ENCODE results near the gene VIP. TPM values are rescaled to one million over a fixed set of nuclear protein-coding genes. Genes with fewer than 3 reads are reported as not detected.

Gene VIP
- total and polyA plus RNA-seq, 8 donors, result 0.87 to 30.9 (median 13.4) TPM; not detected in 1

DNA sequence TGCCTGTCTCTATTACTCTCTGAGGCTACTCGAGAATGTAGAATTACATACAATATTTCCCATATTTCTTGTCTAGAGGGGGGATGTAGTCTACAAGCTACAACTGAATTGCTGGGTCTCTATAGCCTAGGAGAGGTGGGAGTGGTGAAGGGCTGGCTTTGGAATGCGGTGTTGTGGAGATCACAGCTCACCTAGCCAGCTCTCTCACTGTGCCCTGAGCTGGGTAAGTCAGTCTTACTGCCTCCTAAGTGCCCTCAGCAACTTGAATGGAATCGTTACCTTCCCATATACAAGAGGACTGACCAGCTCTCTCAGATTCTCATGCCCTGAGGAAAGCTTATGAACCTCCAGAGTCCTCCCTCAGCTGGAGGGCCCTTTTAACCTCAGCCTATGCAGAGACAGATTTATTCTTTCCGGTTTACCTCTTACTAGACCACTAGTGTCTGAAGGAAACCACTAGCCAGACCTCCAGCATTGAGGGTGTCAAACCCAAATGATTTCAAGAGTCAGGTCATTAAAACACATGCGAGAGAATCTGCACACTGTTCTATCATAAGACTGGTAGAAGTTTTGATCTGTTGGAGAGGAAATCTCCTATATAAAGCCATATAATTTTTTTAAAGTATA is 20.6 kb downstream of the VIP start:
- H3K27me3 ChIP-seq, result no peaks in the 10 kb centered on the region

DNA sequence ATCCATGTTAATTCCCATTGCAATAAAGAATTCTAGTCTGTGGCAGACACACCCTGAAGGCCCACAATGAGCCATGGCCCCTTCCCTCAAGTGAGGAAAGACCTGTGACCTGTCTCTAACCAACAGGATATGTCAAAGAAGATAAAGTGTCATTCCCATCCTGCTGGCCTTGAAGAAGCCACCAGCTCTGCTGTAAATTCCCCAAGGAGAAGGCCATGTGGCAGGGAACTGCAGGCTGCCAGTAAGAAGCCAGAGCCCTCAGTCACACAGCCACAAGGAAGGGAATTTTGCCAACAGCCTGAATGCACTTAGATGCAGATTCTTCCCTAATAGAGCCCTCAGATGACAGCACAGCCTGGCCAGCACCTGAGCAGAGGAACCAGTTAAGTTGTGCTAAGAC is 24.8 kb downstream of the VIP start:
- no peaks in the 10 kb centered on the region for H3K27me3 ChIP-seq

More for the DNA sequence above, 20.6 kb downstream of the VIP start:
- TF ChIP-seq POLR2A (IDR thresholded peaks at IDR 0.05), result no peak
- TF ChIP-seq, protein P1, sequence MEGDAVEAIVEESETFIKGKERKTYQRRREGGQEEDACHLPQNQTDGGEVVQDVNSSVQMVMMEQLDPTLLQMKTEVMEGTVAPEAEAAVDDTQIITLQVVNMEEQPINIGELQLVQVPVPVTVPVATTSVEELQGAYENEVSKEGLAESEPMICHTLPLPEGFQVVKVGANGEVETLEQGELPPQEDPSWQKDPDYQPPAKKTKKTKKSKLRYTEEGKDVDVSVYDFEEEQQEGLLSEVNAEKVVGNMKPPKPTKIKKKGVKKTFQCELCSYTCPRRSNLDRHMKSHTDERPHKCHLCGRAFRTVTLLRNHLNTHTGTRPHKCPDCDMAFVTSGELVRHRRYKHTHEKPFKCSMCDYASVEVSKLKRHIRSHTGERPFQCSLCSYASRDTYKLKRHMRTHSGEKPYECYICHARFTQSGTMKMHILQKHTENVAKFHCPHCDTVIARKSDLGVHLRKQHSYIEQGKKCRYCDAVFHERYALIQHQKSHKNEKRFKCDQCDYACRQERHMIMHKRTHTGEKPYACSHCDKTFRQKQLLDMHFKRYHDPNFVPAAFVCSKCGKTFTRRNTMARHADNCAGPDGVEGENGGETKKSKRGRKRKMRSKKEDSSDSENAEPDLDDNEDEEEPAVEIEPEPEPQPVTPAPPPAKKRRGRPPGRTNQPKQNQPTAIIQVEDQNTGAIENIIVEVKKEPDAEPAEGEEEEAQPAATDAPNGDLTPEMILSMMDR (IDR thresholded peaks at IDR 0.05), result no peak
- no peak for TF ChIP-seq POLR2AphosphoS5 (IDR thresholded peaks at IDR 0.05)
- TF ChIP-seq EP300 (IDR thresholded peaks at IDR 0.05), result no peak
- H3K36me3 ChIP-seq, result no peaks in the 10 kb centered on the region
- H3K9me3 ChIP-seq, result no peaks in the 10 kb centered on the region
- no peak for DNase-seq
- no peak overlapping the region for H3K4me3 ChIP-seq
- intact Hi-C loops (cut with DNase I; ENCODE audit: low total_unique reads), result no loop called here
- WGBS, 5 donors, result 72 to 80% (median 76%) methylated on average over 5 of the region's 5 CpGs
- H3K4me1 ChIP-seq, result no peaks in the 10 kb centered on the region
- H3K27ac ChIP-seq, result no peak overlapping the region

DNA sequence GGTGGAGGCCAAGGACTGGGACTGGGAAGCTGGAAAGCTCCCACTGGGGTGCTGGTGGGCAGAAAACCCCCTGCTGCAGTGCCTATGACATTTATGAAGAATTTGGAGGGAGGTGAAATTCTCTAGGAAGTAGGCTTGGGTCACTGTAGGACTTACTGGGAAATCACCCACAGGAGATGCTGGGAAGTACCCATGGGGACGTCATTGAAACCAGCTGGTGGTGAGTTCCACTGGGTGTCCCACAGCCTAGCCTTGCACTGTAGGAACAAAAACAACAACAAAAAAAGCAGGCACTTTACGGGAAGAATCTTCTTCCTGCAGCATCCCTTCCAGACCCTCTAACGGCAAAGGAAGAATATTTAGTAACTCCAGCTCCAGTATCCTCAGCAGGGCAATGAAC is 26.2 kb downstream of the VIP start:
- H3K4me1 ChIP-seq, result no peaks in the 10 kb centered on the region
- H3K9me3 ChIP-seq, result no peaks in the 10 kb centered on the region
- H3K4me3 ChIP-seq, result no peak overlapping the region
- no peaks in the 10 kb centered on the region for H3K36me3 ChIP-seq
- WGBS, 5 donors, result 78 to 95% (median 84%) methylated on average over 3 of the region's 3 CpGs
- no peak for TF ChIP-seq EP300 (IDR thresholded peaks at IDR 0.05)
- TF ChIP-seq POLR2A (IDR thresholded peaks at IDR 0.05), result no peak
- TF ChIP-seq, protein P1 (IDR thresholded peaks at IDR 0.05), result no peak
- no peak for TF ChIP-seq POLR2AphosphoS5 (IDR thresholded peaks at IDR 0.05)
- H3K27me3 ChIP-seq, result no peaks in the 10 kb centered on the region
- H3K27ac ChIP-seq, result no peak overlapping the region
- no peak for DNase-seq
- intact Hi-C loops (cut with DNase I; ENCODE audit: low total_unique reads), result no loop called here

More for the DNA sequence above, 24.8 kb downstream of the VIP start:
- no peak overlapping the region for H3K27ac ChIP-seq
- H3K4me3 ChIP-seq, result no peak overlapping the region
- DNase-seq, result peak in 1 of 2 donors; percentile 3
- no peaks in the 10 kb centered on the region for H3K9me3 ChIP-seq
- intact Hi-C loops (cut with DNase I; ENCODE audit: low total_unique reads), result no loop called here
- TF ChIP-seq POLR2AphosphoS5 (IDR thresholded peaks at IDR 0.05) (no peak), EP300 (IDR thresholded peaks at IDR 0.05) (no peak), POLR2A (IDR thresholded peaks at IDR 0.05) (no peak)
- TF ChIP-seq, protein P1 (IDR thresholded peaks at IDR 0.05), result no peak
- H3K36me3 ChIP-seq, result no peaks in the 10 kb centered on the region
- H3K4me1 ChIP-seq, result no peaks in the 10 kb centered on the region

DNA sequence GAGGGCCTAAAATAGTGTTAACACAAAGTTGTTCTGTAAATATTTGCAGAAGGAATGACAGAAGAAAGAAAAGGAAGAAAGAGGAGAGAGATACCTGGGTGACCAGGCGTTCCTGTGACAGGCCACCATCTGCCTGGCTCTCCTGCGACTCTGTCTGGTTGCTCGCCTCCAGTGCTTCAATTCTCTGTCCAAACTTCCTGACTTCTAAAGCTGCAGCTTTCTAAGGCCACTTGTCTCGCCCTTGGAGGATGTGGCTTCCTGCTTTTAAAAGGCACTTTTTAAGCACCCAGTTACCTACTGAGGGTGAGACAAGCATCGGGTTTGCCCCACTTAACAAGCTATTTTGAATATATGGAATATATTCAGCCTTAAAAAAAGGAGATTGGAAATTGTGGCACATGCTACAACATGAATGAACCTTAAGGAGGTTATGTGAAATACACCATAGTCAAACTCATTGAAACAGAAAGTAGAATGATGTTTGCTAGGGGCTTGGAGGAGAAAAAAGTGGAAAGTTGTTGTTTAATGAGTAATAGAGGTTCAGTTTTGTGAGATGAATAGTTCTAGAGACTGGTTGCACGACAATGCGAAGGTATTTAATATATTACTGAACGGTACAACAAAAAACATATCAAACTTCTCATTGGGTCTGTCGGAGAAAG is 32.8 kb downstream of the VIP start:
- H3K4me1 ChIP-seq, result no peaks in the 10 kb centered on the region
- 66 to 74% (median 72%) methylated on average over 9 of the region's 9 CpGs for WGBS, 5 donors
- intact Hi-C loops (cut with DNase I; ENCODE audit: low total_unique reads), result no loop called here

More for the DNA sequence above, 32.8 kb downstream of the VIP start:
- DNase-seq, result no peak
- Histone ChIP-seq H3K27ac (no peak overlapping the region), H3K9me3 (no peaks in the 10 kb centered on the region), H3K36me3 (no peaks in the 10 kb centered on the region), H3K27me3 (no peaks in the 10 kb centered on the region), H3K4me3 (no peak overlapping the region)
- no peak for TF ChIP-seq EP300 (IDR thresholded peaks at IDR 0.05)
- TF ChIP-seq, protein P1 (IDR thresholded peaks at IDR 0.05), result no peak
- TF ChIP-seq POLR2A (IDR thresholded peaks at IDR 0.05), result no peak
- TF ChIP-seq POLR2AphosphoS5 (IDR thresholded peaks at IDR 0.05), result no peak
